Erythroblast (primary cell): ENCODE measurements around the gene CRYL1.

Experiments
- GATA1 ChIP-seq: IDR thresholded peaks from 2 replicates; pipeline ENCODE4 v1.6.1; 2011; ENCODE audit warnings: low read depth, mild to moderate bottlenecking, control low read depth, low read length, moderate library complexity
- POLR2A ChIP-seq: IDR thresholded peaks from 2 replicates; pipeline ENCODE4 v1.6.1; 2011; ENCODE audit warnings: mild to moderate bottlenecking, low read length

DNA sequence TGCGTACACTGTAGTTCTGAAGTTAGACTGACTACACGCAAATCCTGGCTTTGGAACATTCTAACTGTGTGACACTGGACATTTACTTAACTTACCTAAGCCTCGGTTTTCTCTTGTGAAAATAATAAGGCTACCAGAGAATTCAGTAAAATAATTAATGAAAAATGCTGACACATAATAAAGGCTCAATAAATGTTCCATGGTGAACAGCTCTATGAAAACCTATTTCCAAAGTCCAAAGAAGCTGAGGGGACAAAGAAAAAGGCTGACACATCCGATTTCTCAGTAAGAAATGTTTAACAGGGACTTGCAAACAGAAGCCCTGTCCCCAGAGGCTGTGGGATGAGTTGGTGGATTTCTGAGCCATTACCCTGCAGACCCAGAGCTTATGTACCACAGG lies 153.8 kb downstream of the CRYL1 start:
- TF ChIP-seq POLR2A (no peak), GATA1 (no peak)
